Measurements from ENCODE around the gene SRD5A1. TPM values are rescaled to one million over a fixed set of nuclear protein-coding genes. Genes with fewer than 3 reads are reported as not detected.

The SRD5A1 gene
- total RNA-seq, 1 experiment from 2014 or later = 30.4 TPM

- H3K4me1 ChIP-seq (ENCODE audit: control insufficient read depth, insufficient read depth, low read length) = no peaks in the 10 kb centered on the region
- no peak overlapping the region for H3K4me3 ChIP-seq (ENCODE audit: low read depth in 2 of 2, low read length in 2 of 2)
- BruUV-seq (replicated peaks) = no TSS peak
- ChIA-PET CTCF (no interaction called here), POLR2A (no interaction called here)
- no peak for ATAC-seq
- TF ChIP-seq POLR2AphosphoS5 (IDR thresholded peaks at IDR 0.05; ENCODE audit: low read depth, low read length) (no peak), CTCF (IDR thresholded peaks at IDR 0.05) (no peak), REST (IDR thresholded peaks at IDR 0.05; ENCODE audit: insufficient read depth in 1 of 2, low read depth in 2 of 2, low read length in 1 of 2) (no peak), SIN3A (IDR thresholded peaks at IDR 0.05; ENCODE audit: borderline replicate concordance, insufficient read depth, low read depth, low read length) (no peak), TCF7L2 (IDR thresholded peaks at IDR 0.05; ENCODE audit: low read depth, low read length) (no peak)
- DNase-seq (ENCODE audit: low read depth, low spot score) = no peak
- in situ Hi-C loops (cut with HindIII; ENCODE audit: low pct_unique_long_range_greater_than_20kb, low sequenced_read_pairs) = no loop called here
- no peaks in the 10 kb centered on the region for H3K27me3 ChIP-seq (ENCODE audit: control insufficient read depth, insufficient read depth, low read length)
- H3K36me3 ChIP-seq (ENCODE audit: control insufficient read depth, insufficient read depth, low read length) = no peaks in the 10 kb centered on the region
- H3K9me3 ChIP-seq (ENCODE audit: control insufficient read depth, insufficient read depth, low read depth, low read length) = no peaks in the 10 kb centered on the region
- intact Hi-C loops (cut with micrococcal nuclease; ENCODE audit: unreplicated experiment) = no loop called here
- H3K27ac ChIP-seq (ENCODE audit: low read length) = no peak overlapping the region
Observed at GRCh38 chr5:6649681-6650080, 16.4 kb downstream of the SRD5A1 start.

GRCh38 chr5:6652025-6652424 lies 18.8 kb downstream of the SRD5A1 start:
- ChIA-PET POLR2A (no interaction called here), CTCF (no interaction called here)

More at GRCh38 chr5:6652025-6652424, 18.8 kb downstream of the SRD5A1 start:
- no peak overlapping the region for H3K27ac ChIP-seq (ENCODE audit: low read length)
- H3K9me3 ChIP-seq (ENCODE audit: control insufficient read depth, insufficient read depth, low read depth, low read length) = no peaks in the 10 kb centered on the region
- intact Hi-C loops (cut with micrococcal nuclease; ENCODE audit: unreplicated experiment) = no loop called here
- ATAC-seq (no peak), DNase-seq (ENCODE audit: low read depth, low spot score) (no peak)
- BruUV-seq (replicated peaks) = no TSS peak
- peaks cover 7% of the 10 kb centered on the region for H3K36me3 ChIP-seq (ENCODE audit: control insufficient read depth, insufficient read depth, low read length)
- TF ChIP-seq SIN3A (IDR thresholded peaks at IDR 0.05; ENCODE audit: borderline replicate concordance, insufficient read depth, low read depth, low read length) (no peak), TCF7L2 (IDR thresholded peaks at IDR 0.05; ENCODE audit: low read depth, low read length) (no peak), POLR2AphosphoS5 (IDR thresholded peaks at IDR 0.05; ENCODE audit: low read depth, low read length) (no peak), REST (IDR thresholded peaks at IDR 0.05; ENCODE audit: insufficient read depth in 1 of 2, low read depth in 2 of 2, low read length in 1 of 2) (no peak), CTCF (IDR thresholded peaks at IDR 0.05) (no peak)
- no peak overlapping the region for H3K4me3 ChIP-seq (ENCODE audit: low read depth in 2 of 2, low read length in 2 of 2)
- in situ Hi-C loops (cut with HindIII; ENCODE audit: low pct_unique_long_range_greater_than_20kb, low sequenced_read_pairs) = no loop called here
- no peaks in the 10 kb centered on the region for H3K27me3 ChIP-seq (ENCODE audit: control insufficient read depth, insufficient read depth, low read length)
- no peaks in the 10 kb centered on the region for H3K4me1 ChIP-seq (ENCODE audit: control insufficient read depth, insufficient read depth, low read length)

Data from Panc1 (cell line).